DOHH2 (cell line): Measurements from ENCODE around the gene CARMIL3.

Experiments
- H3F3A ChIP-seq: fragments of 200-600 bp; sonication (generic), shearing (Covaris generic); 2 replicates; pipeline ENCODE4 v1.6.0; 2016; ENCODE audit warnings: antibody characterized with exemption, mild to moderate bottlenecking; ENCODE audit not compliant: control insufficient read depth, insufficient read depth
- H3K27ac ChIP-seq: fragments of 200-600 bp; sonication (generic); 2 replicates; pipeline ENCODE4 v1.5.1; 2014; ENCODE audit warnings: low read depth, mild to moderate bottlenecking, low read length, moderate library complexity
- H3K27me3 ChIP-seq: fragments of 200-600 bp; sonication (generic); 2 replicates; pipeline ENCODE4 v1.6.1; 2014; ENCODE audit warnings: mild to moderate bottlenecking, low read length, mixed read lengths; ENCODE audit not compliant: control insufficient read depth
- H3K36me3 ChIP-seq: fragments of 200-600 bp; sonication (generic); 2 replicates; pipeline ENCODE4 v1.6.1; 2014; ENCODE audit warnings: mild to moderate bottlenecking, low read length, moderate library complexity, mixed read lengths; ENCODE audit not compliant: control insufficient read depth
- H3K4me1 ChIP-seq: fragments of 200-600 bp; sonication (generic); 2 replicates; pipeline ENCODE4 v1.6.1; 2014; ENCODE audit warnings: mild to moderate bottlenecking, low read length, mixed read lengths; ENCODE audit not compliant: control insufficient read depth
- H3K4me2 ChIP-seq: fragments of 200-600 bp; sonication (generic); 2 replicates; pipeline ENCODE4 v1.6.0; 2014; ENCODE audit warnings: mild to moderate bottlenecking, low read length, moderate library complexity
- H3K4me3 ChIP-seq: fragments of 200-600 bp; sonication (generic); 2 replicates; pipeline ENCODE4 v1.5.1; 2014; ENCODE audit warnings: mild to moderate bottlenecking, low read length, mixed read lengths
- H3K79me2 ChIP-seq: fragments of 200-600 bp; sonication (generic); 2 replicates; pipeline ENCODE4 v1.6.1; 2014; ENCODE audit warnings: mild to moderate bottlenecking, low read length, mixed read lengths; ENCODE audit not compliant: control insufficient read depth
- H3K9me2 ChIP-seq: fragments of 200-600 bp; sonication (generic); replicated peaks from 2 replicates; pipeline ENCODE4 v1.6.1; 2014; ENCODE audit warnings: mild to moderate bottlenecking, low read length, mixed read lengths; ENCODE audit not compliant: control insufficient read depth
- H3K9me3 ChIP-seq: fragments of 200-600 bp; sonication (generic); 2 replicates; pipeline ENCODE4 v1.6.1; 2014; ENCODE audit warnings: antibody characterized with exemption, low read length, mixed read lengths; ENCODE audit not compliant: control insufficient read depth, insufficient read depth
- H4K20me1 ChIP-seq: fragments of 200-600 bp; sonication (generic); 2 replicates; pipeline ENCODE4 v1.6.0; 2014; ENCODE audit warnings: low read depth, mild to moderate bottlenecking, antibody characterized with exemption, low read length, moderate library complexity; ENCODE audit not compliant: control insufficient read depth, insufficient read depth
- CTCF ChIP-seq: fragments of 200-600 bp; sonication (generic); IDR thresholded peaks from one replicate; pipeline ENCODE4 v1.5.1; 2014; ENCODE audit warnings: antibody characterized with exemption, mild to moderate bottlenecking, low read depth, low read length; ENCODE audit not compliant: poor library complexity, severe bottlenecking
- EZH2phosphoT487 ChIP-seq: fragments of 200-600 bp; sonication (generic); IDR thresholded peaks from 2 replicates; pipeline ENCODE4 v1.6.1; 2017; ENCODE audit warnings: borderline replicate concordance, mild to moderate bottlenecking, antibody characterized with exemption, low read length, moderate library complexity, mixed read lengths

The CARMIL3 gene

GRCh38 chr14:24115422-24116127 lies 63.8 kb downstream of the CARMIL3 start:
- TF ChIP-seq EZH2phosphoT487 (no peak), CTCF (no peak)
- Histone ChIP-seq H3K9me2 (no peaks in the 10 kb centered on the region), H3K4me1 (peaks cover 18% of the 10 kb centered on the region), H3F3A (peaks cover 9% of the 10 kb centered on the region; the same call in 1 of the 2 replicates), H3K4me2 (peak overlapping the region; percentile 83), H3K36me3 (peaks cover 50% of the 10 kb centered on the region), H3K79me2 (peaks cover 24% of the 10 kb centered on the region), H3K27ac (peak overlapping the region; percentile 90; the same call in 1 of the 2 replicates), H3K9me3 (no peaks in the 10 kb centered on the region), H3K4me3 (peak overlapping the region; percentile 93), H3K27me3 (no peaks in the 10 kb centered on the region), H4K20me1 (peaks cover 4% of the 10 kb centered on the region; the same call in 1 of the 2 replicates)

- no peak overlapping the region for H3K27ac ChIP-seq
- H3F3A ChIP-seq = peaks cover 5% of the 10 kb centered on the region; the same call in 1 of the 2 replicates
Measured at GRCh38 chr14:24116128-24116814, 64.5 kb downstream of the CARMIL3 start.

GRCh38 chr14:24117179-24117578 lies 65.4 kb downstream of the CARMIL3 start:
- H3K9me3 ChIP-seq = no peaks in the 10 kb centered on the region
- H3K36me3 ChIP-seq = peaks cover 62% of the 10 kb centered on the region
- TF ChIP-seq EZH2phosphoT487 = no peak
- TF ChIP-seq CTCF = no peak
- no peak overlapping the region for H3K4me3 ChIP-seq
- no peaks in the 10 kb centered on the region for H3K9me2 ChIP-seq
- no peaks in the 10 kb centered on the region for H3K27me3 ChIP-seq
- H3F3A ChIP-seq = peaks cover 9% of the 10 kb centered on the region
- H4K20me1 ChIP-seq = peaks cover 4% of the 10 kb centered on the region; the same call in 1 of the 2 replicates
- H3K79me2 ChIP-seq = peaks cover 24% of the 10 kb centered on the region
- peaks cover 14% of the 10 kb centered on the region for H3K4me1 ChIP-seq
- H3K27ac ChIP-seq = no peak overlapping the region
- no peak overlapping the region for H3K4me2 ChIP-seq

More at GRCh38 chr14:24116128-24116814, 64.5 kb downstream of the CARMIL3 start:
- no peaks in the 10 kb centered on the region for H3K9me2 ChIP-seq
- peaks cover 4% of the 10 kb centered on the region; the same call in 1 of the 2 replicates for H4K20me1 ChIP-seq
- no peaks in the 10 kb centered on the region for H3K9me3 ChIP-seq
- peaks cover 24% of the 10 kb centered on the region for H3K79me2 ChIP-seq
- no peaks in the 10 kb centered on the region for H3K27me3 ChIP-seq
- H3K4me3 ChIP-seq = peak overlapping the region; percentile 93
- TF ChIP-seq CTCF (no peak), EZH2phosphoT487 (no peak)
- H3K4me2 ChIP-seq = peak overlapping the region; percentile 83
- peaks cover 56% of the 10 kb centered on the region for H3K36me3 ChIP-seq
- H3K4me1 ChIP-seq = peaks cover 14% of the 10 kb centered on the region
